GM18867 (cell line): ENCODE data around the gene MKI67.
"Not testable (repeated sequence)": the region's sequence is repeated elsewhere in the genome, so short reads cannot be mapped to it uniquely, and the experiment has no call there.

Source experiments
- ATAC-seq: cut with Tn5 transposase; IDR thresholded peaks from one replicate; pipeline ENCODE4 v1.9.1; 2021; ENCODE audit warnings: mild to moderate bottlenecking, moderate library complexity; ENCODE audit not compliant: unreplicated experiment

Gene MKI67

DNA sequence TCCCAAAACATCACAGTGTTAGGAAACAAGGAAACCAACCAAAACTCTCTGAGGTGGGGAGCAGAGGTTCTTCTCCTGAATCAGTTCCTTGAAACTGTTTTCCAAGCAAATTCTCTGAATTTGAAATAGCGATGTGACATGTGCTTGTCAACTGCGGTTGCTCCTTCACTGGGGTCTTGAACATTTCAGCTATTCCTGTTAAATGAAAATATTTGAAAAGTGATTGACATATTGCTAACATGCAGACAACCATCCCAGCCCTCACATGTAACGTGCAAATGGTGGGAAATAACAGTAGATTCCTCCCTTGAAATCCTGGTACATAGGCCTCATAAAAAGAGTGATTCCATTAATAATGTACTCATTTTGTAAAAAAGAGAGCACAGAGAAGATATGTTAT is 15.9 kb downstream of the MKI67 start:
- no peak for ATAC-seq

DNA sequence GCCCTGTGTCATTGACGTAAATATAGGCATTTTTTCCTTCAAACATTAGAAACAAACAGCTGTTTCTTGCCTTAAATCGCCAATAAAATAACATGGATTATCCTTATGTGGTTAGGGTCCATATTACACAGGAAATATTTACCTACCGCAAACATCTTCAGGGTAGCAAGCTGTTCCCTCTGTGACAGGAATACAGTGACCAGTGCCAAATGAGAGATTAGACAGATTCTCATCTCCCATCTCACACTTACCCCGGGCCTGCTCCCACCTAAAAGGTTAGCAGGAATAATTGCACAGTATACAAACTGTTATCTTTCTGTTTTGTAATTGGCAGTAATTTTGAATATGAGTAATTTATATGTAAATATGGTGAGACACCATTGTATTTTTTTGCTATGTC is 16.5 kb downstream of the MKI67 start:
- no peak for ATAC-seq

DNA sequence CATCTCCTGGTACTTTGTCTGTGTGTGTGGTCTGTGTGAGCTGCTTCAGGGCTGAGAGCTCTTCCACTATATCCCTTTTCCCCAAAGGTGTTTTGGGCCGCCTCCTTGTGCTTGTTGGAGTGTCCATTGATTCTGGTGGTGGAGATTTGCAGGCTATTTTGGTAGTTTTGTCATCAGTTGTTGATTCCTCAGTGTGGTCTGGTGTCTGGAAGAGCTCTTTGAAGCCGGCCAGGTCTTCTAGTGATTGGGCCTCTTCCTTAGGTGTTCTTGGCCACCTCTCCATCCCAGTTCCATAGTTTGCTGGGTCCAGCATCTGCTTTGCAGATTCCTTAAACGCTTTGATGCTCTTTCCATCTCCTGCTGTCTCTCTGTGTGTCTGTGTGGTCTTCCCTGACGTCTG is 20.8 kb downstream of the MKI67 start:
- no peak for ATAC-seq

DNA sequence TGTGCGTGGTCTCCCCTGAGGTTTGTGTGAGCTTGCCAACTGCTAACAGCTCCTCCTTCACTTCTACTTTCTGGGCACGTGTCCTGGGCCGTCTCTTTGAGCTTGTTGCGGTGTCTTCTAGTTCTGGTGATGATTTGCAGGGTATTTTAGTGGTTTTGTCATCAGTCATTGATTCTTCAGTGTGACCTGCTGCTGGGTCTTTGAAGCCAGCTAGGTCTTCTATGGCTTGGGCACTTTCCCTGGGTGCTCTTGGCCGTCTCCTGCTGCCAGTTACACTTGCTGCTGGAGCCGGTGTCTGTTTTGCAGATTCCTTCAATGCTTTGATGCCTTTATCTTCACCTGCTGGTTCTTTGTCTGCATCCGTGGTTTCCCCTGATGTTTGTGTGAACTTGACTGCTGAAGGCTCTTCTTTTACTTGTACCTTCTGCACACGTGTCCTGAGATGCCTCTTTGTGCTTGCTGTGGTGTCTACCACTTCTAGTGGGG is 23.0 kb downstream of the MKI67 start:
- no peak for ATAC-seq

DNA sequence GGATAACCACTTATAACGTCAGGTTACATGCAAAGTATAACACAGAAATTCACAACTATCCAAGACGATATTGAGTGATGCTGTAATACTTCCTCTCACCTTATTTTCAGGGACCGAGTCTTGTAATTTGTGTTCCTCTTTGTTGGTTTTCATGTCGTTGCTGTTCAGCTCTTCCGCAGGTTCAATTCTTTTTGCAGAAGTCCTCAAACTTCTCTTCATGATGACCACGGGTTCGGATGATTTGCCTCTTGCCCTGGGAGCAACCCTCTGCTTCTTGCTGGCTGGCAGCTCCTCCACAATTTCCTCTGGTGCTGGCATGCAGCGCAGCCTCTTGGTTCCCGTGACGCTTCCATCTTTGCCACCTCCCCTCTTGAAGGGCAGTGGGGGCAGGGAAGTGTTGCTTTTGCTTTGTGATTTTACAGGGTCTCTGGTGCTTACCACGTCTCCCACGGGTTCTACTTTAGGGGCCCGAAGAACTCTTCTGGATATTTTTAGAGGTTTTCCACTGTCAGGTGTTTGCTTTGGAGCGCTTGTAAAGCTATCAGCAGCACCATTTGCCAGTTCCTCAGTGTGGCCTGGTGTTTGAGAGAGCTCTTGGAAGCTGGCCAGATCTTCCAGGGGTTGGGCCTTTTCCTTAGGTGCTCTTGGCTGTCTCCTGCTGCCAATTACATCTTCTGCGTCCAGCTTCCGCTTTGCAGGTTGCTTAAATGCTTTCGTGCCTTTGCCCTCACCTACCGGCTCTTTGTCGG is 23.6 kb downstream of the MKI67 start:
- no peak for ATAC-seq

DNA sequence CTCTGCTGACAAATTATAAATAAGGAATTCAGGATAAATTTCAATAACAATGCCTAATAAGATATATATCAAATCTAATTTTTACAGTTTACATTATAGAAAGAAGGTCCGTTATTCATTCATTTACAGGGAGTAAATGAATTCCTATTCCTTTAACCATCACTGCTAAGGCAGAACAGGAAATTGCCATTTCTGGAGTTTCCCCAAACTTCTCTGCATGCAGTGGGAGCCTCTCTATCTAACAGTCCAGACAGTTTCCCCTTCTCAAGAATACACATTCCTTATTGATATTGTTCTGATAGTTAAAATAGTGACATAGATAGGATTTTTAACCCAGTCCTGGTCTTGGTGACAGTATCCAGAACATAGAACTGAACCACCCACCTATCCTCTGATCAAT is 24.3 kb downstream of the MKI67 start:
- ATAC-seq: no peak

DNA sequence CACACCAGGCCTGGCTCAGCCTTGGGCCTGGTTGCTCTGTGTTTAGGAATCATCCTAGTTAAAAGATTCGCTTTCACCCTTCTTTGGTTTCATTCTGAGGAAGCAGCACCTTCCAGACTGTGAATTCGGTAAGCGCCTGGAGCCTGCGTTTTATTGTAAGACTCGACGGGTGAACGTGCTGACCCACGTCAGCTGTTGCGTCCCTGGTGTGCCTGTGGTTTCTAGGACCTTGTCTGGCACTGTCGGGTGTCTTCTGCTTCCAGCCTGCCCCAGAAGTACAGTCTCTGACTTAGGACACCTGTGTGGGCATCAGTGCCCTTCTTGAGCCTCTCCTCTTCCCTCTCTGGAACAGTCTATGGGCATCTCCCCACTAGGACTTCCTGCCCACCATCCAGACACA is 26.3 kb downstream of the MKI67 start:
- no peak for ATAC-seq

DNA sequence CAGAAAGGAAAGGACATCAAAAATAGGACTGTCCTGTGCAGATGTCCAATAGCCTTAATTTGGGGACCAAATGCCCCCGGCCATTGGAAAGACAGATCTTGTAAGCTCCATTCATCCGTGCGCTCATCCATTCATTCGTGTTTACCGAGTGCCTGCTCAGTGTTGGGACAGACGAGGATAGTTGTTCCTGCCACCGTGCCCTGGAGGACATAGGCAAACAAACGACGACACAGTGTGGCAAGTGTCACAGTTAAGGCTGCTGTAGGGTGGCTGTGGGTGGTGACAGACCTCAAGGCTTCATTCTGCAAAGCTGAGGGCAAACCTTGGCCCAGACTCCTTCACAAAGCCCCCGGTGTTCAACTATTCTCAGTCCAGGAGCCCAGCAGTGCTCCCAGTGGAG is 27.6 kb downstream of the MKI67 start:
- no peak for ATAC-seq

DNA sequence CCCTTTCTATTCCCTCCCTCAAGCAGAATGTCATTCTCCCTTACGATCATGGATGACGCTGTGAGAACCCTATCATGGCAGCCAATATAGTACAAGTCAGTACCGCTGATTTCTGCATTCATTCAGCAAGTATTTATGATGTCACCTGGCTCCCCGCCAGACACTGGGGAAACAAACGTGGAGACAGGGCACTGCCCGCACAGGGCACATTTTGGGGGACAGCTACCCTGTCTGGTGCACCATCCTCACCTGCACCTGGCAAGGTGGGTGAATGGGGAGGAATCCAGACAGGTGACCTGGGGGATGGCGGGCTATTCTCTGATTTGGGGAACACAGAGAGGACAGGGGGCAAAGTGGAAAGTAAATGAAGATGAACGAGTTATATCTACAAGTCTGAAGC is 28.4 kb downstream of the MKI67 start:
- ATAC-seq: no peak

DNA sequence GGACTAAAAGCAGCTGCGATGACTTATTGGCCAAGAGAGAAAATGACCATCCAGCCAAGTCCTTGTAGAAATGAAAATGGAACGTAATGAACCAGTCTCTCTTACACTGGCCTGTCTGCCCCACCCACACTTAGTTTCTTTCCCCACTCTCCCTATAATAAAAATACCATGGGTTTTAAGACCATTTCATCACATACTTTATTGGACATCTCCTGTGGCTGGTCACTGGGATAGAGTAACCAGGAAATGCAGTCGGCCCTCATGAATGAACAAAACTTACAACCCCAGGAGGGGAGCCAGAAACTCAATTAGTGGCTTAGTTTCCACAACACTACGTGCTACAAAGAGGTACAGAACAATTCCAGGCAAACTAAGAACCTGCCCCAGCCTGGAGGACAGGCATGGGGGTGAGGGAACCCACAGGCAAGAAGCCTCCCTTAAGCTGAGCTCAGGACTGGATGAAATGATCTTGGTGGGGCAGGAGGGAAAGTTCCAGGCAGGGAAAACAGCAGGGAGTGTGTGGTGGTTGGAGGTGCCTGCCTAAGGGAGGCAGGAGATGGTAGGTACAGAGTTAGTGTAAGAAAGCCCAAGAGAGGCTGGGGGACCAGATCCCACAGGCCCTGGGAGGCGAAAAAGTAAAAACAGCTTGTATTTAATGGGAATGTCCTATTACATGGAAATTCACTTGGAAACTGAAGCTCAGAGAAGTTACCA is 29.6 kb downstream of the MKI67 start:
- no peak for ATAC-seq

DNA sequence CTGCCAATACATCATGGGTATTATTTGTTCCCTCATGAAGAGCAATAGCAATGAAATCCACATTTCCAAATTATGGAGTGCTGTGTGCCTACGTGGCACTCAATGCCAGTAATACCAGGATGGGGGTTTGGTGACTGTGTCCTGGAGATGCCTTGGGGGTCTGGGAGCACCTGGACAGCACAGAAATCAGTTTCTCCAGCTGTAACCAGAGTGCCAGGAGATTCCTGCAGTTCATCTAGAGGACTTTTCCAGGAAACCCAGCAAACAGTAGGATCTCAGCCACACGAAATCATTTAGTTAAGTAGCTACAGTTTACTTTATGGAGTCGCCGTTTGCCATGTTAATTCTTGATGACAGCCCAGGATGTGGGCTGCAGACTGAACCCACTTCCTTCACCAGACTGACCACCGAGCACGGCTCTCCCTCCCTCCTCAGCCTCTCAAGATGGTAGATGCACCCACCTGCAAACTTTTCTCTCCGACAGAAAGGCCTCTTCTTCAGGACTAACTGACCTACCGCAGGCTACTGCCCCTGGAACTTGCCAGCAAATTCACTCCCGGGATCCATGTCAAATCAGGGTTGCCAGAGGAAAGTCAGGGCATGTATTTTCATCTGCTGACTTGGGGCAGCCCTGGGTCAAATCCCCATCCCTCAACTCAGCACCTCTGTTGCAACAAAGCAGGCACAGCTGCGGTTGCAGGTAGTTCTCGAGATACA is 30.3 kb downstream of the MKI67 start:
- no peak for ATAC-seq

DNA sequence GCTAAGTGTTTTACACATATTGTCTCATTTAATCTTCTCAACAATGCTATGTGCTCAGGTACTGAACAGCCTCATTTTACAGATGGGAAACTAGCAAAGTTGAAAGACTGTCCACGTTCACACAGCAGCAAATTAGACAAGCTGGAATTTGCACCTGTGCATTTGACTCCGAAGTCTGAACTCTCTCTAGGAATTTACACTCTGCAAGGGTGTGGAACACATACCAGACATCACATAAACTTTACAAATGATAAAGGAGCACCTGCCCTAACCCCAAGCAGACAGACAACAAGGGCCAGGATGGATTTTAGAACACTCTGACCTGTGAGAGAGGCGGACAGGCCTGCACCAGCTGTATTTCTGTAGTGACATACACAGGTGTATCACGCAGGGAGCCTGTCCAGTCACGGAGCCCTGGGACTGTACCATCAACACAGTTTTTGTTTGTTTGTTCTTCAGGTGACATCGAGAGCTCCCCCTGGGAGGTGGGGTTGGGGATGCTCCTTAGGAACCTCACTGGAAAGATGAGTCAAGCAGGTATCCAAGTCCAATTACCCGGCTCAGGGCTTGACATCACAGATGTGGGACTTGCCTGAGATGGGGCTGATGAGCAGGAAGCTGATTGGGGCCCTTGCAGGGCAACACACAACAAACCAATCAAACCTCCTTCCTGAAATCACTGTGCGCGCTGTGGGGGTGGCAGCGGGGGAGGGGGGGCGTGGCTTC is 31.0 kb downstream of the MKI67 start:
- peak; percentile 71 for ATAC-seq

DNA sequence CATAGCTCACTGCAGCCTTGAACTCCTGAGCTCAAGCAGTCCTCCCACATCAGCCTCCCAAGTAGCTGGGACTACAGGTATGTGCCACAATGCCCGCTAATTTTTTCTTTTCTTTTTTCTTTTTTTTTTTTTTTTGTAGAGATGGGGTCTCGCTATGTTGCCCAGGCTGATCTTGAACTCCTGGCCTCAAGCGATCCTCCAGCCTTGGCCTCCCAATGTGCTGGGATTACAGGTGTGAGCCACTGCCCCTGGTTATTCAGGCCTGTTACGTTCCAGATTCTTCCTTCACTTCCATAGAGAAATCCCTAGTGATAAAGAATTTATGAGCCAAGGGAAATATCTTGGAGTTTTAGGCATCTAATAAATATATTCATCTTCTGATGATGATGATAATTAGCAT is 31.6 kb downstream of the MKI67 start:
- not testable (repeated sequence) for ATAC-seq

DNA sequence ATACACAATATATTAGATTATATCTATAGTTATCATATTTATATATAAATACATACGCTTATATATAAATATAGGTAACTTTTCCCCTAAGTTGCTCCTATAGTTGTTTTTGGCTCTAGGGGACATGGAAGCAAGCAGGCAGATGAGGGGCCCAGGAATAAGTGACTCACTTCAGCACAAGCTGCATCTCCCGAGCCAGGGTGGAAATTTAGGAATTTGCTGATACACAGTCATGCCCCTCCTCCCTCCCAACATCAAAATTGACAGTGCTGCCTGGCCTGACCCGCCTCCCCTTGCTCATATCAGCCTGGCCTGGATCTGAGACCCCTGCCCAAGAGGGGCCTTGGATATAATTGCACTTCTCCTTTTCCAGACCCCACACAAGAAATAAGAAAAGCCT is 33.8 kb downstream of the MKI67 start:
- ATAC-seq: no peak

DNA sequence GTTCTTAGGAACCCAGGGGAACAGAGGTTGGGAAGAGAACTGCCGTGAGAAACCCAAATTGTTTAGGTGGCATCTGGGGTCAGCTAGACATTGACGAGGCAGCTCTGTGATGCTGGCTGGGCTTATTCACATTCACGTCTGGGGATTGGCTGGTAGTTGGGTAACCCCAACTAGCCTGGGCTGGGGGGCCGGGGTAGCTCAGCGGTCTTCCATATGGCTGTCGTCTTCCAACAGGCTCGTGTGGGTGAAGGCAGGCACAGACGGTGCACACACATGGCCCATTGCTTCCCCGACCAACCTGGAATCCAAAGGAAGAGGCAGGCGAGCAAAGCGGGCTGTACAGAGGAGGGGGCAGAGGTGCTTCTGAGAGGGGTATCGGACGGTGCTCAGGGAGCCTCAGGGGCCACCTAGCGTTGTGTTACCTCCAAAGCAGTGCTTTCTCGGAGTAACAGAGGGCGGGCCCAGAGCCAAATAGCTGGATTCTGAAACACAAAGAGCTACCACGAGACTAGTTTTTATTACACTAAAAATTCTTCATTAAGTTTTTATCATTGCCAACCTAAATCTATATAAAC is 34.5 kb downstream of the MKI67 start:
- no peak for ATAC-seq

DNA sequence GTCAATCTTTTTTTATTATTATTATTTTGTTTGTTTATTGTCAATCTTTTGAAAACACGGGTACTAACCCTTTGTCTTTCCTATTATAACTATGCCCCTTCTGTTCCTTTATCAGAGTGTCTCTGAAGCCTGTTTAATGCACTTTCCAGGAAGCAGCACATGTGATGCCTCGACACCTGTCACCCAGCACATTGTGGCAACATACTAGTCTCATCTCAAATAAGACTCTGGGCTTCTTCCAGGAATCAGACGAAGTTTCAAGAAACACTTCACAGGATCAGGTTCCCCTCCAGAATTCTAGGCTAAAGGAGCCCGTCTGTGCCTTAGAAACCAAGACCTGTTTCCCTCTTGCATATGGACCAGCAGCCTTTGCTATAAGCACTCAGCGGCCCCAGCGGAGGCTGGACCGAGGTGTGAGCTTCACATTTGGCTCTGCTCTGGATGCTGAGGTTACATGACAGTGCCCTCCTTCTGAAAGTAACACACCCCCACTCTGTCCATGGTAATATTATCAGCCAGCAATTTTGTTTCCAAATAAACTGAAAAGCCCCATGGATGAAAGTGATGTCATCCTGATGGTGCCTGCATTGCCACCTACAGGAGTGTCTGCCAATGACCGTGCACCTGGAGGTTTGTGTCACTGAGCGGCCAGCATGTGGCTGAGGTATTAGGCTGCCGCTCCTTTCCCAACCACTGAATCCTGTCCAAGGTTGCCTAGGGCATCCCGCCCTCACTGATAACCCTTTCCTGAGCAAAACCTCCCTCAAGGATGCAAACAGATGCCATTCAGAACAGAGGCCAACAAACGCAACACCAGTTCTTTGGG is 38.1 kb downstream of the MKI67 start:
- no peak for ATAC-seq

DNA sequence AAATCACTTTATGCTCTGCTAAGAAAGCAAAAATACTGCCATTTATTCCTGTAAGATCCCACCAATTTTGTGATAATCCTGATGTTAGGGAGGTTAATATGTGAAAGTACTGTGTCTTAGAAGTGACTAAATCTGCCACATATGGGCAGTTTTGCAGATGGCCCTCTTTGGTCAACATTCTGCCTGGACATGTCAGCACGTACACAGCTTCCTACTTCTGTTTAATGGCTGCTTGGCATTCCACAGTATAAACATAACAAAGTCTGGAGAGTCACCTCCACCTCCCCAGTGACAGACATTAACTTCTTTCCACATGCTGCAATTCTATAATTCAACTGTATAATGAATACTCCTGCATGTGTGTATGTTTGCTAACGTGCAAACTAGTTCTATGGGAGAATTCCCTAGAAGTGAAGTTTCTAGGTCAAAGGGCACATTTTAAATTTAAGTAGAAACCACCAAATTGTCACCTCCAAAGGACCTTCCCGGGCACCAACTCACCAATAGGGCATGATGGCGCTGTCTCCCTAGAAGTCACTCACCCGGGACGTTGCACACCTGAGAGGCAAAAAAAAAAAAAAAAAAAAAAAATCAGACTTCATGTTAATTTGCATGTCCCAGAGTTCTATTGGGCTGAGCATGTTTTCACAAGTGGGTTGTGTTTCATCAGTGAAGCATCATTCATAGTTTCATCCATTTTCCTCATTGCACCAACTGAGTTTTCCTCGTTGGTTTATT is 38.9 kb downstream of the MKI67 start:
- ATAC-seq: no peak

DNA sequence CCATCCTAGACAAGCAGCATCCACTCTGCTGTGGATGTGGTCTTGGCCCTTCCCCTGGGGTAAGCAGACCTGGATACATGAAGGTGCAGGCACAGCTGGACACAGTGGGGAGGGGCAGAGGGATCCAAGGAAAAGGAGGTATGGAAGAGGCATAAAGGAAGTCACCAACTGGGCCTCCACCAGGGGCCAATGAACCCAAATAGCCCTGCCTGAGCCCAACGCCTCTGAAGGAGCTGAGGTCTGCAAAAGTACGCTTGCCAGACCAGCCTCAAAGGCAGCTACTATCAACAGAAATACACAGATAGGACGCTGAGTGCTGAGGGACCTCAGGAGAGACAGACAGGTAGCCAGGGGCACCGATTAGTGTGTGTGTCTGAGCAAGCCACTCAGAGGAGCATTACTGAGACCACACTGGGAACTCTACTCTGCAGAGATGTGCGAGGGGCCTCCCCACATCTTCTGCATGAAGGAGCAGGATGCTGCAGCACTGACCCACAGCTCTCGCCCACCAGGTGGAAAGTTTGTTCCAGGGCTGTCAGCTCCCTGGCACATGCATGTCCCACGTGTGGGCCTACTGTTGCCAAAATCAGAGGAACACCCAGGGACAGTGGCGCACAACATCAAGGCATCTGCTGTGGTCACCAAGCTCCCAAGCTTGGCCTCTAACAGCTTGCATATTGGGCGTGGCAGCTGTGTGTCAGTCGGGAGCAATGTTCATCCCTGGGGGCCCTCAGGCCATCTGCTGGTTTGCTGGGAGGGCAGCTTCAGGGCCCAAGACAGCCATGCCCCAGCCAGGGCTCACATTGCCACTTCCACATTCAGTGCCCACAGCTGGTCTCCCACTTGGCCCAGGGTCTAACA is 40.0 kb downstream of the MKI67 start:
- no peak for ATAC-seq
